Hippocampal formation (tissue), 2 donors: Measurements from ENCODE around the gene COL25A1.
"Not testable (repeated sequence)": the region's sequence is repeated elsewhere in the genome, so short reads cannot be mapped to it uniquely, and the experiment has no call there.

ENCODE experiments used
- DNase-seq, 2 donors: peaks; one replicate each; lab custom pipeline; 2025; lab: John Stamatoyannopoulos, UW

The COL25A1 gene

GRCh38 chr4:109125084-109125483, 177.4 kb downstream of the COL25A1 start:
- DNase-seq, result no peak

GRCh38 chr4:109123951-109124350, 178.5 kb downstream of the COL25A1 start:
- DNase-seq, result no peak

GRCh38 chr4:109121561-109121960, 180.9 kb downstream of the COL25A1 start:
- no peak for DNase-seq

GRCh38 chr4:109119852-109120251, 182.6 kb downstream of the COL25A1 start:
- no peak for DNase-seq

- DNase-seq, result no peak
Observed at GRCh38 chr4:109118635-109119034, 183.8 kb downstream of the COL25A1 start.

- no peak for DNase-seq
Observed at GRCh38 chr4:109114501-109114900, 188.0 kb downstream of the COL25A1 start.

- no peak for DNase-seq
Observed at GRCh38 chr4:109113521-109113920, 188.9 kb downstream of the COL25A1 start.

- DNase-seq, result no peak
Observed at GRCh38 chr4:109111031-109111430, 191.4 kb downstream of the COL25A1 start.

- not testable (repeated sequence) for DNase-seq
Observed at GRCh38 chr4:109108215-109108614, 194.2 kb downstream of the COL25A1 start.

GRCh38 chr4:109094056-109094455, 208.4 kb downstream of the COL25A1 start:
- no peak for DNase-seq

GRCh38 chr4:109091727-109092409, 210.6 kb downstream of the COL25A1 start:
- DNase-seq, result no peak

GRCh38 chr4:109083911-109084310, 218.5 kb downstream of the COL25A1 start:
- DNase-seq, result no peak

GRCh38 chr4:109079731-109080130, 222.7 kb downstream of the COL25A1 start:
- DNase-seq, result no peak

GRCh38 chr4:109079201-109079600, 223.3 kb downstream of the COL25A1 start:
- no peak for DNase-seq

GRCh38 chr4:109078724-109079123, 223.7 kb downstream of the COL25A1 start:
- DNase-seq, result no peak

- no peak for DNase-seq
Observed at GRCh38 chr4:109077505-109077904, 225.0 kb downstream of the COL25A1 start.

GRCh38 chr4:109076709-109077108, 225.7 kb downstream of the COL25A1 start:
- not testable (repeated sequence) for DNase-seq

GRCh38 chr4:109075621-109076020, 226.8 kb downstream of the COL25A1 start:
- DNase-seq, result no peak

- no peak for DNase-seq
Observed at GRCh38 chr4:109072595-109072994, 229.9 kb downstream of the COL25A1 start.

- DNase-seq, result not testable (repeated sequence)
Observed at GRCh38 chr4:109070677-109071076, 231.8 kb downstream of the COL25A1 start.

GRCh38 chr4:109067508-109068235, 234.8 kb downstream of the COL25A1 start:
- no peak for DNase-seq

- DNase-seq, result no peak
Observed at GRCh38 chr4:109065006-109065405, 237.5 kb downstream of the COL25A1 start.

- no peak for DNase-seq
Observed at GRCh38 chr4:109053257-109053656, 249.2 kb downstream of the COL25A1 start.
